GM19238 (cell line): Measurements from ENCODE around the gene MET.
"Not testable (repeated sequence)": the region's sequence is repeated elsewhere in the genome, so short reads cannot be mapped to it uniquely, and the experiment has no call there.

Experiments used
- DNase-seq: peaks from one replicate; pipeline ENCODE4 v3.0.0; 2011; ENCODE audit warnings: low spot score; ENCODE audit not compliant: insufficient read length

The MET gene

GRCh38 chr7:116697761-116698160 is 25.8 kb downstream of the MET start:
- no peak for DNase-seq

GRCh38 chr7:116698396-116698795 is 26.4 kb downstream of the MET start:
- DNase-seq, result no peak

GRCh38 chr7:116698930-116699721 is 27.1 kb downstream of the MET start:
- DNase-seq, result no peak

DNA sequence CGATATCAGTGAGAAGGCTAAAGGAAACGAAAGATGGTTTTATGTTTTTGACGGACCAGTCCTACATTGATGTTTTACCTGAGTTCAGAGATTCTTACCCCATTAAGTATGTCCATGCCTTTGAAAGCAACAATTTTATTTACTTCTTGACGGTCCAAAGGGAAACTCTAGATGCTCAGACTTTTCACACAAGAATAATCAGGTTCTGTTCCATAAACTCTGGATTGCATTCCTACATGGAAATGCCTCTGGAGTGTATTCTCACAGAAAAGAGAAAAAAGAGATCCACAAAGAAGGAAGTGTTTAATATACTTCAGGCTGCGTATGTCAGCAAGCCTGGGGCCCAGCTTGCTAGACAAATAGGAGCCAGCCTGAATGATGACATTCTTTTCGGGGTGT is 27.7 kb downstream of the MET start:
- DNase-seq, result no peak

DNA sequence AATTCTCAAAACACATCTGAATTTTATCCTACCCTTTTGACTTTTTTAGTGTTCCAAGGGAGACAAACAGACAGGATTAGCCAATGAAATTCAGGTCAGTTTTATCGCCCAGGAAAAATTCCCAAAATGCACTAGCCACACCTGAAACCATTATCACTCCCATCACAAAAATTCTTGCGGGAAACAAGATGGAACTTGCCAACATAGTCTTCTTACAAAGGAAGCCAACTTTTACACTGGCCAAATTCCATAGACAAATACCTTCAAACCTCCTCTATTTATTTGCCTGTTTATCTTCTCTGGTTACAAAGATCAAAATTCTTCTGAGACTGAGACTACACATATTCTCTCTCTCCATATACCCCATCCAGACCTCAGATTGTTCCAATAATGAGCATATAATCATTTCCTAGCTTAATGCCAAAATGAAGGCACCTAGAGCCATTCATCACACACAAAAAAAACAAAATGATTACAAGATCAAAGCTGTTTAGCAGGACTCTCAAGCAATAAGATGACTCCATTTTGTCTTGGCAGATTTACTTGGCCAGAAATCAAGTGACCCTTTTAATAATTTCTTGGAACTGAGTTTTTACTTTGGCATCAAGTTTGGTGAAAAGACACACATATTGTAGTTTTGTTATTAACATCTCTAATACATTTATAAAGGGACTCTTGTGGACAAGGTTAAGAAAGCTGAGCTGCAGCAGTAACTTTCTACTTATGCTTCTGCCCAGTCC is 30.2 kb downstream of the MET start:
- no peak for DNase-seq

- DNase-seq, result no peak
These were observed 32.7 kb downstream of the MET start for GRCh38 chr7:116704650-116705228.

GRCh38 chr7:116705419-116705818 is 33.4 kb downstream of the MET start:
- DNase-seq, result no peak

DNA sequence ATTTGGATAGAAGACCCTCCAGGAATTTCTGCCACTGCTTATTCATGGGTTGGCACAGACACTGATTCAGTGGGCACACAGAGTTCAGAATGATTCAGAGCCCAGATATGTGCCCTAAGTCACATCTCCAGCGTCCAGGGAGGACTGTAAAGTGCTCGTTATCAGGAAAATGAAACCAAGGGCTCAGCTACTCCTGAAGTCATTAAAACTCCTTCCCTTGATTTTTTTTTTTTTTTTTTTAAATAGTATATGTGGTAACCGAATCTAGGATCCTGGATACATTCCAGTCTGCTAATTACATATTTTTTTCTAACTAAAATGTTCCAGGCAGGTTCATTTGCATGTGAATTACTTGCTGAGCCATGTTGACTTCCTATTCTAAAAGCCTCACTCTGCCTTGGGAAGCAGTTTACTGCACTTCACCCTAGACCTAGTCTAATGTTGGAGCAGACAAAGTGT is 34.7 kb downstream of the MET start:
- no peak for DNase-seq

- DNase-seq, result no peak
These were observed 35.3 kb downstream of the MET start for GRCh38 chr7:116707289-116707688.

- DNase-seq, result no peak
These were observed 36.3 kb downstream of the MET start for GRCh38 chr7:116708248-116708647.

DNA sequence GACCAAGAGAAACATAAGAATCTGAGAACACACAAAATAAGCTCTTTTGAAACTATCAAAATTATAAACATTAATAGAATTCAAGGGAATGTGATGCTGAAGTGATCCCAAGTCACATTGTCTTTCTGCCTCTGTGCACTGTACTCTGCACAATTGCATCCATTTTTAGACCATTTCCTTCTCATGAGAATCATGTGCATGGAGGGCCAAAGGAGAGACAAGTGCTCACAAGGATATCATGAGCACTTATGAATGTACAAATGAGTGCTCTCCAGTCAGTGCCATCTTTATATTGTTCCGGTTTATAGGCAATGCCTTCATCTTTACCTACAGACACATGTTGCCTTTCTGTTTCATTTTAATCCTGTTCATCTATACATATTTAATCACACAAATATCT is 36.9 kb downstream of the MET start:
- DNase-seq, result no peak

DNA sequence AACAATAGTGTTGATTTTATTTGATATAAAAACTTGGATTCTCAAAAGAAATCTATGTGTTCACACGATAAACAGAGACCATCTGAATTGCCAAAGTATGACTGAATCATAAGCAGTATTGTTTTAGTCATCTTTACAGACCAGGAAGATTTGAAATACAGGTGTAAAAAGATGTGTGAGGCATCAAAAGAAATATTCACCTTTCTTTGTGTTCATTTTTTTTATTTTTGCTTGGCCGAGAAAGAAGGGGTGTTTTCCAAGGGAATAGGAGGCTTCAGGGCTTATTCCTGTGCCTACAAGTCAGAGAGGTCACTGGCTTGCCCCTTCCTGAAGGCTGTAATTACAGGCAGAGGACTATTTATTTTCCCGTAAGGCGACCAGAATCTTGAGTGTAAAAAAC is 37.3 kb downstream of the MET start:
- no peak for DNase-seq

GRCh38 chr7:116710764-116711452 is 38.9 kb downstream of the MET start:
- no peak for DNase-seq

- no peak for DNase-seq
These were observed 39.8 kb downstream of the MET start for GRCh38 chr7:116711790-116712189.

DNA sequence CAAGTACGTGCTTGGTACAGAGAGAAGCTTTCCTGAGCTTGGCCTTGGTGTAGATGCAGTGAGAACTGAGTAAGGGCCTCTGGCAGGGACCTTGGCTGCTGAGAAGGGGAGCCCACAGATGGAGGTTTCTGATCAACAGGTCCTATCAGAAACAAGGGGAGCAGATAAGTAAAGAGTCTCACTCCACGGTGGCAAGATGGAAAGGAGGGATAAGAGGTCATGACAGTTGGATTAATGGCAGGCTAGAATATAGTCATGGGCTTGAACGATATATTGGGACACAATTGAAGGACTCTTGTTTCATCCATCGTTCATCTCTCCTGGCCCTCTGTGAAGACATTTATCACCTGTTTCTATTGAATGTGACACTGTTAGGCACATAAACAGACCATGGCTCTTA is 41.5 kb downstream of the MET start:
- no peak for DNase-seq

DNA sequence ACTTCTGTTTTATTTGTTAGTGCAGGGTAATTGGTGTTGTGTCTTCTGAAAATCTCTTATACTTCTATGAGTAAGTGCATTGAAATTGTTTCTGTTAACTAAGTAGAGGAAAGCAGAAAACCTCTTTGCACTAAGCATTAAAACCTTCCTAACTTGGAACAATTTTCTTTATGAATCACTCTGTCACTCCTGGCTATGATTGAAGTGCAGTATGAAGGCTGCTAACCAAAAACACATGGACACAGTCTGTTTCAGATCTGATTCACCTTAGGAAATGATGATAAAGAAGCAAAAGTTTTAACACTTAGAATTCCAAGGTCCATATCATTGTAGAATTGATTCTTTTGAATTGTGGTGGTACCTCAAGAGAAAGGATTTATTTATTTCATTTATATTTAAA is 41.9 kb downstream of the MET start:
- DNase-seq, result no peak

DNA sequence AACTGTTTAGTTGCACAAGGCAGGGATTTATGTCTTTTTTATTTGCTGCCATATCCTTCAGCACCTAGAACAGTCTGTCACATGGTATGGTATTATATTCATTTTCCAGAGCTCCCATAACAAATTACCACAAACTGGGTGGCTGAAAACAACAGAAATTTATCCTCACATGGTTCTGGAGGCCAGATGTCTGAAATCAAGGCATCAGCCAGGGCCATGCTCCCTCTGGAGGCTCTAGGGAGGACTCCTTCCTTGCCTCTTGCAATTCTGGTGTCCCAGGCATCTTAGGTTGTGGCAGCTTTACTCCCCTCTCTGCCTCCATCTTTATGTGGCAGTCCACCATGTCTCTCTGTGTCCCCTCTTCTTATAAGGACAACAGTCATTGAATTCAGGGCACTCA is 43.1 kb downstream of the MET start:
- DNase-seq, result no peak

GRCh38 chr7:116717137-116717536 is 45.1 kb downstream of the MET start:
- no peak for DNase-seq

- not testable (repeated sequence) for DNase-seq
These were observed 52.0 kb downstream of the MET start for GRCh38 chr7:116723959-116724529.

- no peak for DNase-seq
These were observed 52.7 kb downstream of the MET start for GRCh38 chr7:116724560-116725231.

GRCh38 chr7:116726149-116726548 is 54.2 kb downstream of the MET start:
- no peak for DNase-seq
